ENCODE results near the gene TNS1.
"Not testable (repeated sequence)": the region's sequence is repeated elsewhere in the genome, so short reads cannot be mapped to it uniquely, and the experiment has no call there.

TNS1 gene

GRCh38 chr2:217810260-217810659, 192.5 kb downstream of the TNS1 start:
- DNase-seq (no peak), ATAC-seq (no peak)

GRCh38 chr2:217809736-217810135, 193.1 kb downstream of the TNS1 start:
- no peak for ATAC-seq

GRCh38 chr2:217808967-217809366, 193.8 kb downstream of the TNS1 start:
- not testable (repeated sequence) for ATAC-seq, DNase-seq

More at GRCh38 chr2:217809736-217810135, 193.1 kb downstream of the TNS1 start:
- DNase-seq, result no peak

GRCh38 chr2:217808326-217808725, 194.5 kb downstream of the TNS1 start:
- DNase-seq, result no peak
- no peak for ATAC-seq

GRCh38 chr2:217807753-217808152, 195.0 kb downstream of the TNS1 start:
- DNase-seq (no peak), ATAC-seq (no peak)

GRCh38 chr2:217807025-217807424, 195.8 kb downstream of the TNS1 start:
- DNase-seq, result no peak
- no peak for ATAC-seq

- ATAC-seq, result no peak
- no peak for DNase-seq
These were observed 196.4 kb downstream of the TNS1 start for GRCh38 chr2:217806482-217806765.

GRCh38 chr2:217805668-217806481, 196.9 kb downstream of the TNS1 start:
- no peak for DNase-seq
- no peak for ATAC-seq

- no peak for ATAC-seq
These were observed 197.8 kb downstream of the TNS1 start for GRCh38 chr2:217804791-217805667.

GRCh38 chr2:217804338-217804737, 198.5 kb downstream of the TNS1 start:
- DNase-seq, result no peak
- no peak for ATAC-seq

More at GRCh38 chr2:217804791-217805667, 197.8 kb downstream of the TNS1 start:
- no peak for DNase-seq

GRCh38 chr2:217803653-217803960, 199.2 kb downstream of the TNS1 start:
- ATAC-seq (no peak), DNase-seq (no peak)

- ATAC-seq, result no peak
- DNase-seq, result no peak
These were observed 199.7 kb downstream of the TNS1 start for GRCh38 chr2:217802876-217803652.

GRCh38 chr2:217802266-217802665, 200.5 kb downstream of the TNS1 start:
- DNase-seq, result no peak
- no peak for ATAC-seq

- DNase-seq (no peak), ATAC-seq (no peak)
These were observed 201.1 kb downstream of the TNS1 start for GRCh38 chr2:217801711-217802110.

GRCh38 chr2:217801115-217801531, 201.7 kb downstream of the TNS1 start:
- DNase-seq (no peak), ATAC-seq (no peak)

- DNase-seq (no peak), ATAC-seq (no peak)
These were observed 202.2 kb downstream of the TNS1 start for GRCh38 chr2:217800433-217801114.

GRCh38 chr2:217799563-217800432, 203.0 kb downstream of the TNS1 start:
- ATAC-seq (no peak), DNase-seq (no peak)

- DNase-seq (no peak), ATAC-seq (no peak)
These were observed 203.8 kb downstream of the TNS1 start for GRCh38 chr2:217798743-217799562.

GRCh38 chr2:217798191-217798590, 204.6 kb downstream of the TNS1 start:
- DNase-seq, result no peak
- no peak for ATAC-seq

- DNase-seq (no peak), ATAC-seq (no peak)
These were observed 205.1 kb downstream of the TNS1 start for GRCh38 chr2:217797661-217798069.

All from stimulated activated naive CD8-positive, alpha-beta T cell treated with anti-CD3 and anti-CD28 coated beads, Interleukin-15, Interleukin-2, amounts not matched to agents 100 U/mL and 50 U/mL, for 24 hours (primary cell).